Renal pelvis (tissue), 4 donors: ENCODE results near the gene MYOD1. TPM values are rescaled to one million over a fixed set of nuclear protein-coding genes. Genes with fewer than 3 reads are reported as not detected.

ENCODE experiments used
- DNase-seq: peaks from one replicate; pipeline ENCODE4 v3.0.0-alpha.2; 2013
- polyA plus RNA-seq, 3 donors: library from polyadenylated mRNA; unstranded; fragments of 120-200 nt; gene quantifications; one replicate each; pipeline ENCODE4 v1.2.1, GENCODE V29; 2013; ENCODE audit not compliant: insufficient read length in 3 of 3

The MYOD1 gene
- polyA plus RNA-seq, 3 donors, result 0.04 TPM; not detected in 2

GRCh38 chr11:17700991-17701390, 18.4 kb upstream of the MYOD1 start:
- no peak for DNase-seq

- DNase-seq, result no peak
These were observed 16.5 kb upstream of the MYOD1 start for GRCh38 chr11:17702876-17703275.

- no peak for DNase-seq
These were observed 15.4 kb upstream of the MYOD1 start for GRCh38 chr11:17703951-17704350.

- DNase-seq, result no peak
These were observed 11.5 kb upstream of the MYOD1 start for GRCh38 chr11:17707830-17708229.

- no peak for DNase-seq
These were observed 7.5 kb upstream of the MYOD1 start for GRCh38 chr11:17711836-17712235.

GRCh38 chr11:17713851-17714250, 5.5 kb upstream of the MYOD1 start:
- DNase-seq, result no peak

GRCh38 chr11:17714356-17714854, 5.0 kb upstream of the MYOD1 start:
- no peak for DNase-seq

- DNase-seq, result no peak
These were observed 4.5 kb upstream of the MYOD1 start for GRCh38 chr11:17714870-17715269.

GRCh38 chr11:17716807-17717206, 2.6 kb upstream of the MYOD1 start:
- DNase-seq, result no peak

- no peak for DNase-seq
These were observed 1.4 kb upstream of the MYOD1 start for GRCh38 chr11:17718015-17718414.

- DNase-seq, result no peak
These were observed 835 bp upstream of the MYOD1 start for GRCh38 chr11:17718510-17718962.

GRCh38 chr11:17719938-17720795, 796 bp downstream of the MYOD1 start:
- DNase-seq, result no peak

GRCh38 chr11:17720796-17721171, 1.4 kb downstream of the MYOD1 start:
- DNase-seq, result no peak

GRCh38 chr11:17721242-17721999, 2.0 kb downstream of the MYOD1 start:
- no peak for DNase-seq

GRCh38 chr11:17722000-17722643, 2.8 kb downstream of the MYOD1 start:
- DNase-seq, result no peak

- DNase-seq, result no peak
These were observed 4.9 kb downstream of the MYOD1 start for GRCh38 chr11:17724020-17724908.

- DNase-seq, result no peak
These were observed 5.8 kb downstream of the MYOD1 start for GRCh38 chr11:17725174-17725573.

GRCh38 chr11:17730137-17730536, 10.8 kb downstream of the MYOD1 start:
- no peak for DNase-seq

- DNase-seq, result peak; percentile 69
These were observed 11.5 kb downstream of the MYOD1 start for GRCh38 chr11:17730608-17731462.

GRCh38 chr11:17733261-17733660, 13.9 kb downstream of the MYOD1 start:
- no peak for DNase-seq
